Kidney (tissue), 14 donors: ENCODE results near the gene C5orf63. TPM values are rescaled to one million over a fixed set of nuclear protein-coding genes. Genes with fewer than 3 reads are reported as not detected.
"Not testable (repeated sequence)": the region's sequence is repeated elsewhere in the genome, so short reads cannot be mapped to it uniquely, and the experiment has no call there.

Experiments
- DNase-seq, 5 donors: peaks; one replicate each; pipeline ENCODE4 v3.0.0-alpha.2; 2013 to 2020
- FAIRE-seq: peaks from 2 replicates; lab custom pipeline; 2012; peaks lifted over from hg19 to GRCh38; lab: Jason Lieb, UNC
- H3K27ac ChIP-seq, 2 donors: one replicate each; pipeline ENCODE4 v1.7.0; 2013; ENCODE audit warnings: low read depth in 2 of 2, low read length in 2 of 2, inconsistent platforms in 1 of 2
- H3K27me3 ChIP-seq: one replicate; pipeline ENCODE4 v1.7.1; 2013; ENCODE audit warnings: low read length, inconsistent platforms; ENCODE audit not compliant: control insufficient read depth, insufficient read depth
- H3K36me3 ChIP-seq, 3 donors: one replicate each; pipeline versions ENCODE4 v1.7.0 to v1.7.1; 2013; ENCODE audit warnings: low read length in 3 of 3, control low read depth in 1 of 3, inconsistent platforms in 1 of 3; ENCODE audit not compliant: insufficient read depth in 3 of 3, control insufficient read depth in 2 of 3
- H3K4me1 ChIP-seq, 3 donors: one replicate each; pipeline versions ENCODE4 v1.7.0 to v1.7.1; 2013; ENCODE audit warnings: low read length in 3 of 3, inconsistent platforms in 1 of 3, low read depth in 1 of 3; ENCODE audit not compliant: control insufficient read depth in 2 of 3, insufficient read depth in 2 of 3
- H3K4me3 ChIP-seq, 3 donors: one replicate each; pipeline versions ENCODE4 v1.7.0 to v1.8.1; 2013; ENCODE audit warnings: low read length in 3 of 3, control low read depth in 1 of 3, inconsistent platforms in 1 of 3
- H3K9ac ChIP-seq, 3 donors: one replicate each; pipeline versions ENCODE4 v1.7.0 to v1.7.1; 2013; ENCODE audit warnings: low read length in 3 of 3, control low read depth in 1 of 3, inconsistent platforms in 1 of 3
- H3K9me3 ChIP-seq, 3 donors: one replicate each; pipeline versions ENCODE4 v1.7.0 to v1.7.1; 2013; ENCODE audit warnings: low read length in 3 of 3, control low read depth in 1 of 3, inconsistent platforms in 1 of 3; ENCODE audit not compliant: control insufficient read depth in 2 of 3, insufficient read depth in 1 of 3
- intact Hi-C: fragments of 100-400 bp; cut with DNase I; formaldehyde crosslinking; loops from one replicate; pipeline ENCODE4 v1.11.1; 2022
- polyA plus RNA-seq: library from polyadenylated mRNA; stranded (reverse); fragments of 350-450 nt; fragmentation: Illumina TruSeq; extraction: RNeasy Lipid Tissue Mini Kit (QIAGEN cat#74804); gene quantifications from one replicate; pipeline ENCODE4 v1.2.3, GENCODE V29; 2014; ENCODE audit warnings: low read depth, low replicate concordance; ENCODE audit not compliant: insufficient read depth
- total RNA-seq: library from RNA; stranded (reverse); fragmentation: NEBNext Ultra II Directional; extraction: Animal tissue kit (Norgen Biotek cat#: 25700); gene quantifications from one replicate; pipeline ENCODE4 v1.2.1, GENCODE V29; 2021
- TF ChIP-seq, protein P1 (sequence below): IDR thresholded peaks from 3 replicates; pipeline ENCODE4 v1.5.1; 2012; ENCODE audit warnings: mild to moderate bottlenecking, moderate library complexity, borderline replicate concordance; ENCODE audit not compliant: insufficient read depth; ENCODE audit errors: extremely low read depth
- donor health status: control.
- donor health status: control.
- donor health status: control.
- donor health status: control.
- donor health status: control.
- donor health status: DM: yes; HTN: yes; CAD: no.
- donor health status: Normal renal cell carcinoma (clear cell type).

Gene C5orf63
- total and polyA plus RNA-seq, 2 donors from 2014 or later, result 5.8 to 8.5 TPM

- no peak overlapping the region for H3K9ac ChIP-seq
- no peaks in the 10 kb centered on the region for H3K9me3 ChIP-seq
- no peak for FAIRE-seq
- no peaks in the 10 kb centered on the region for H3K4me1 ChIP-seq
- no peaks in the 10 kb centered on the region for H3K36me3 ChIP-seq
- TF ChIP-seq, protein P1, sequence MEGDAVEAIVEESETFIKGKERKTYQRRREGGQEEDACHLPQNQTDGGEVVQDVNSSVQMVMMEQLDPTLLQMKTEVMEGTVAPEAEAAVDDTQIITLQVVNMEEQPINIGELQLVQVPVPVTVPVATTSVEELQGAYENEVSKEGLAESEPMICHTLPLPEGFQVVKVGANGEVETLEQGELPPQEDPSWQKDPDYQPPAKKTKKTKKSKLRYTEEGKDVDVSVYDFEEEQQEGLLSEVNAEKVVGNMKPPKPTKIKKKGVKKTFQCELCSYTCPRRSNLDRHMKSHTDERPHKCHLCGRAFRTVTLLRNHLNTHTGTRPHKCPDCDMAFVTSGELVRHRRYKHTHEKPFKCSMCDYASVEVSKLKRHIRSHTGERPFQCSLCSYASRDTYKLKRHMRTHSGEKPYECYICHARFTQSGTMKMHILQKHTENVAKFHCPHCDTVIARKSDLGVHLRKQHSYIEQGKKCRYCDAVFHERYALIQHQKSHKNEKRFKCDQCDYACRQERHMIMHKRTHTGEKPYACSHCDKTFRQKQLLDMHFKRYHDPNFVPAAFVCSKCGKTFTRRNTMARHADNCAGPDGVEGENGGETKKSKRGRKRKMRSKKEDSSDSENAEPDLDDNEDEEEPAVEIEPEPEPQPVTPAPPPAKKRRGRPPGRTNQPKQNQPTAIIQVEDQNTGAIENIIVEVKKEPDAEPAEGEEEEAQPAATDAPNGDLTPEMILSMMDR, result no peak
- H3K27ac ChIP-seq, result no peak overlapping the region
- H3K27me3 ChIP-seq, result no peaks in the 10 kb centered on the region
- DNase-seq, result no peak
- intact Hi-C loops, result no loop called here
- no peak overlapping the region for H3K4me3 ChIP-seq
Measured at GRCh38 chr5:127022846-127023245, 50.5 kb downstream of the C5orf63 start.

DNA sequence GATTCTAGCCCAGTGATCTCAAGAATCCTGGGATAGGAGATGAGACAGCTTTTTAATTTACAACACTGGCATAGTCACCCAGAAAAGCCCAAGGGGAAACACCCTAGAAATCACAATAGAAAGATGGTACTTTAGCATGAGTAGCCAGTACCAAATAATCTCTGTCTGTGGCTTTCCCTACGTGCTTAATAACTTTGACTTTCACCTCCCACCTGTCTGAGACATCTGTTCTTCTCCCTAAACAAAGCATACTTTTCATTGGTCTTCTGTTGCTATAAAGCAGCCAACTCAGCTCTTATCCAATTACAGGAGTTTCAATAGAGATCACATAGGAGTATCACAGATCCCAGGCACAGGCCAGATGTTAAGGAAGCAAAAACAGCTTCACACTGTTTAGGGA, 53.4 kb downstream of the C5orf63 start:
- Histone ChIP-seq H3K9me3 (no peaks in the 10 kb centered on the region), H3K4me1 (no peaks in the 10 kb centered on the region), H3K36me3 (no peaks in the 10 kb centered on the region), H3K27ac (no peak overlapping the region), H3K27me3 (no peaks in the 10 kb centered on the region), H3K9ac (no peak overlapping the region), H3K4me3 (no peak overlapping the region)
- FAIRE-seq (no peak), DNase-seq (no peak)
- TF ChIP-seq, protein P1, result no peak
- intact Hi-C loops, result no loop called here

DNA sequence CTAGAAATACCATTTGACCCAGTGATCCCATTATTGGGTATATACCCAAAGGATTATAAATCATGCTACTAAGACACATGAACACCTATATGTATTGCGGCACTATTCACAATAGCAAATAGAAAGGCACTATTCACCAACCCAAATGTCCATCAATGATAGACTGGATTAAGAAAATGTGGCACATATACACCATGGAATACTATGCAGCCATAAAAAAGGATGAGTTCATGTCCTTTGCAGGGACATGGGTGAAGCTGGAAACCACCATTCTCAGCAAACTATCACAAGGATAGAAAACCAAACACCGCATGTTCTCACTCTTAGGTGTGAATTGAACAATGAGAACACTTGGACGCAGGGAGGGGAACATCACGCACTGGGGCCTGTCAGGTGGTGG, 56.6 kb downstream of the C5orf63 start:
- H3K36me3 ChIP-seq, DNase-seq, intact Hi-C loops, FAIRE-seq, H3K9ac ChIP-seq, H3K4me1 ChIP-seq, H3K27ac ChIP-seq, H3K27me3 ChIP-seq, H3K9me3 ChIP-seq, H3K4me3 ChIP-seq: not testable (repeated sequence)

DNA sequence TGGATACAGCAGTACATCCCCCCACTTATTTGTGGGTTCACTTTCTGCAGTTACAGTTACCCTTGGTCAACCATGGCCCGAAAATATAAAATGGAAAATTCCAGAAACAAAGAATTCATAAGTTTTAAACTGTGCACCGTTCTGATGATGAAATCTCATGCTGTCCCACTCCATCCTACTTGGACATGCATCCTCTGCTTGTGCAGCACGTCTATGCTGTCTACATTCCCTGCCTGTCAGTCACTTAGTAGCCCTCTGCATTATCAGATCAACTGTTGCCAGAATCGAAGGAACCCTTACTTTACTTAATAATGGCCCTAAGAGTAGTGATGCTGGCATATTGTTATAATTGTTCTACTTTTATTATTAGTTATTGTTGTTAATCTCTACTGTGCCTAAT, 57.6 kb downstream of the C5orf63 start:
- H3K9me3 ChIP-seq, result no peaks in the 10 kb centered on the region
- intact Hi-C loops, result no loop called here
- TF ChIP-seq, protein P1, result no peak
- H3K4me3 ChIP-seq, result no peak overlapping the region
- H3K4me1 ChIP-seq, result no peaks in the 10 kb centered on the region
- no peaks in the 10 kb centered on the region for H3K27me3 ChIP-seq
- H3K36me3 ChIP-seq, result no peaks in the 10 kb centered on the region
- no peak overlapping the region for H3K9ac ChIP-seq
- H3K27ac ChIP-seq, result no peak overlapping the region
- DNase-seq, result no peak
- no peak for FAIRE-seq
